SKM-1 (cell line): ENCODE data around the gene MME.
"Not testable (repeated sequence)": the region's sequence is repeated elsewhere in the genome, so short reads cannot be mapped to it uniquely, and the experiment has no call there.

Experiments
- DNase-seq: peaks from one replicate; lab custom pipeline; 2025; ENCODE audit not compliant: unreplicated experiment; lab: John Stamatoyannopoulos, UW

Gene MME

GRCh38 chr3:155083313-155083905 is 3.3 kb downstream of the MME start:
- no peak for DNase-seq

GRCh38 chr3:155084567-155084966 is 4.4 kb downstream of the MME start:
- DNase-seq, result no peak

- no peak for DNase-seq
These were observed 5.9 kb downstream of the MME start for GRCh38 chr3:155086051-155086450.

- no peak for DNase-seq
These were observed 8.7 kb downstream of the MME start for GRCh38 chr3:155088706-155089345.

- DNase-seq, result no peak
These were observed 9.4 kb downstream of the MME start for GRCh38 chr3:155089495-155089894.

- no peak for DNase-seq
These were observed 13.1 kb downstream of the MME start for GRCh38 chr3:155093261-155093660.

- DNase-seq, result no peak
These were observed 16.3 kb downstream of the MME start for GRCh38 chr3:155096303-155097008.

GRCh38 chr3:155097009-155097349 is 16.9 kb downstream of the MME start:
- peak; percentile 22 for DNase-seq

- DNase-seq, result no peak
These were observed 21.3 kb downstream of the MME start for GRCh38 chr3:155101398-155101797.

- DNase-seq, result no peak
These were observed 22.2 kb downstream of the MME start for GRCh38 chr3:155102329-155102728.

GRCh38 chr3:155103686-155104085 is 23.6 kb downstream of the MME start:
- DNase-seq, result no peak

GRCh38 chr3:155106119-155106518 is 26.0 kb downstream of the MME start:
- DNase-seq, result no peak

GRCh38 chr3:155110022-155110421 is 29.9 kb downstream of the MME start:
- DNase-seq, result no peak

GRCh38 chr3:155110996-155111901 is 31.1 kb downstream of the MME start:
- no peak for DNase-seq

GRCh38 chr3:155111971-155112370 is 31.9 kb downstream of the MME start:
- no peak for DNase-seq

GRCh38 chr3:155112661-155113389 is 32.7 kb downstream of the MME start:
- no peak for DNase-seq

GRCh38 chr3:155124745-155125144 is 44.6 kb downstream of the MME start:
- DNase-seq, result not testable (repeated sequence)

- no peak for DNase-seq
These were observed 49.3 kb downstream of the MME start for GRCh38 chr3:155129396-155129795.

- no peak for DNase-seq
These were observed 49.9 kb downstream of the MME start for GRCh38 chr3:155130001-155130400.

- no peak for DNase-seq
These were observed 51.0 kb downstream of the MME start for GRCh38 chr3:155131104-155131503.

- DNase-seq, result not testable (repeated sequence)
These were observed 54.2 kb downstream of the MME start for GRCh38 chr3:155134311-155134710.
